DOHH2 (cell line): ENCODE measurements around the gene CEP85L.

Experiments
- H3F3A ChIP-seq: fragments of 200-600 bp; sonication (generic), shearing (Covaris generic); 2 replicates; pipeline ENCODE4 v1.6.0; 2016; ENCODE audit warnings: antibody characterized with exemption, mild to moderate bottlenecking; ENCODE audit not compliant: control insufficient read depth, insufficient read depth
- H3K27ac ChIP-seq: fragments of 200-600 bp; sonication (generic); 2 replicates; pipeline ENCODE4 v1.5.1; 2014; ENCODE audit warnings: low read depth, mild to moderate bottlenecking, low read length, moderate library complexity
- H3K27me3 ChIP-seq: fragments of 200-600 bp; sonication (generic); 2 replicates; pipeline ENCODE4 v1.6.1; 2014; ENCODE audit warnings: mild to moderate bottlenecking, low read length, mixed read lengths; ENCODE audit not compliant: control insufficient read depth
- H3K36me3 ChIP-seq: fragments of 200-600 bp; sonication (generic); 2 replicates; pipeline ENCODE4 v1.6.1; 2014; ENCODE audit warnings: mild to moderate bottlenecking, low read length, moderate library complexity, mixed read lengths; ENCODE audit not compliant: control insufficient read depth
- H3K4me1 ChIP-seq: fragments of 200-600 bp; sonication (generic); 2 replicates; pipeline ENCODE4 v1.6.1; 2014; ENCODE audit warnings: mild to moderate bottlenecking, low read length, mixed read lengths; ENCODE audit not compliant: control insufficient read depth
- H3K4me2 ChIP-seq: fragments of 200-600 bp; sonication (generic); 2 replicates; pipeline ENCODE4 v1.6.0; 2014; ENCODE audit warnings: mild to moderate bottlenecking, low read length, moderate library complexity
- H3K4me3 ChIP-seq: fragments of 200-600 bp; sonication (generic); 2 replicates; pipeline ENCODE4 v1.5.1; 2014; ENCODE audit warnings: mild to moderate bottlenecking, low read length, mixed read lengths
- H3K79me2 ChIP-seq: fragments of 200-600 bp; sonication (generic); 2 replicates; pipeline ENCODE4 v1.6.1; 2014; ENCODE audit warnings: mild to moderate bottlenecking, low read length, mixed read lengths; ENCODE audit not compliant: control insufficient read depth
- H3K9me2 ChIP-seq: fragments of 200-600 bp; sonication (generic); replicated peaks from 2 replicates; pipeline ENCODE4 v1.6.1; 2014; ENCODE audit warnings: mild to moderate bottlenecking, low read length, mixed read lengths; ENCODE audit not compliant: control insufficient read depth
- H3K9me3 ChIP-seq: fragments of 200-600 bp; sonication (generic); 2 replicates; pipeline ENCODE4 v1.6.1; 2014; ENCODE audit warnings: antibody characterized with exemption, low read length, mixed read lengths; ENCODE audit not compliant: control insufficient read depth, insufficient read depth
- H4K20me1 ChIP-seq: fragments of 200-600 bp; sonication (generic); 2 replicates; pipeline ENCODE4 v1.6.0; 2014; ENCODE audit warnings: low read depth, mild to moderate bottlenecking, antibody characterized with exemption, low read length, moderate library complexity; ENCODE audit not compliant: control insufficient read depth, insufficient read depth
- EZH2phosphoT487 ChIP-seq: fragments of 200-600 bp; sonication (generic); IDR thresholded peaks from 2 replicates; pipeline ENCODE4 v1.6.1; 2017; ENCODE audit warnings: borderline replicate concordance, mild to moderate bottlenecking, antibody characterized with exemption, low read length, moderate library complexity, mixed read lengths
- TF ChIP-seq, protein P1 (sequence below): fragments of 200-600 bp; sonication (generic); IDR thresholded peaks from one replicate; pipeline ENCODE4 v1.5.1; 2014; ENCODE audit warnings: antibody characterized with exemption, mild to moderate bottlenecking, low read depth, low read length; ENCODE audit not compliant: poor library complexity, severe bottlenecking

Gene CEP85L

DNA sequence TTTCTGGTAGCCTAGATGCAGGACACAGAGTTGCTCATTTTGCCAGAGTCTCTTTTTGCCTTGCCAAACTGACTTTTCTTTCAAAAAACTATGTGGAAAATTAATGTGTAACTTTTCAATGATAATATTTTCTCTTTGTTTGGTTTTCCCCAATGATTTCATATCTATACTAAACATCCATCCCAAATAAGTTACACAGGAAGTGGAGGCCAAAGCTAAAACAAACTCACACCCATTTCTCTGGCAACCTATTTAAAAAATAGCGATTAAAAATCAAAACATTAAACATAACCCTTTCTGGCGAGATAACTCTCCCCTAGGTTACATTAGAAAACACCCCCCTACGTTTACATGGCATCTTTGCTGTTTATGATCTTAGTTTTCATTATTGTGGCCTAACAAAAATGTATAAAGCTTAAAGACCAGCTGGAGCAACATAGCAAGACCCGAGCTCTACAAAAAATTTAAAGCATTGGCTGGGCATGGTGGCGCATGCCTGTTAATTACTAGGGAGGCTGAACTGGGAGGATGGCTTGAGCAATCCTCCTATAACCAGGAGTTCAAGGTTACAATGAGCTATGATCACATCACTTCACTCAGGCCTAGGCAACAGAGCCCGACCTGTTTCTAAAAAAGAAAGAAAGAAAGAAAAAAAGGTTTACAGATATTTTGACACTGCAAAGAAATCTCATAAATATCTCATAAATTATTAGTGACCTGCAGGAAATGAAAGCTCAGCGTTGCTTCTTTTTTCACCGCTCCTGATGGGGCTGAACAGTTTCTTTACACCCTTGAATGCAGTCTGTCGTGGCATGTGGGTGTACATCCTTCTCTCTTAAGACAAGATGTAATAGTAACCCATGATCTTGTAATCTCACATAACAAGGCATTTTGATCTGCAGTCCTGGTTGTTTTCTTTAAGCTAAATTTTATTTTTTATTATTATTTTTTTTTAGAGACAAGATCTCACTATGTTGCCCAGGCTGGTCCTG lies 32.8 kb upstream of the CEP85L start:
- Histone ChIP-seq H3K27ac (no peak overlapping the region), H3F3A (no peaks in the 10 kb centered on the region), H3K79me2 (no peaks in the 10 kb centered on the region), H4K20me1 (no peaks in the 10 kb centered on the region), H3K4me1 (peaks cover 10% of the 10 kb centered on the region; the same call in 1 of the 2 replicates), H3K9me2 (no peaks in the 10 kb centered on the region), H3K4me3 (no peak overlapping the region), H3K4me2 (no peak overlapping the region), H3K9me3 (no peaks in the 10 kb centered on the region), H3K27me3 (no peaks in the 10 kb centered on the region), H3K36me3 (no peaks in the 10 kb centered on the region)
- TF ChIP-seq, protein P1, sequence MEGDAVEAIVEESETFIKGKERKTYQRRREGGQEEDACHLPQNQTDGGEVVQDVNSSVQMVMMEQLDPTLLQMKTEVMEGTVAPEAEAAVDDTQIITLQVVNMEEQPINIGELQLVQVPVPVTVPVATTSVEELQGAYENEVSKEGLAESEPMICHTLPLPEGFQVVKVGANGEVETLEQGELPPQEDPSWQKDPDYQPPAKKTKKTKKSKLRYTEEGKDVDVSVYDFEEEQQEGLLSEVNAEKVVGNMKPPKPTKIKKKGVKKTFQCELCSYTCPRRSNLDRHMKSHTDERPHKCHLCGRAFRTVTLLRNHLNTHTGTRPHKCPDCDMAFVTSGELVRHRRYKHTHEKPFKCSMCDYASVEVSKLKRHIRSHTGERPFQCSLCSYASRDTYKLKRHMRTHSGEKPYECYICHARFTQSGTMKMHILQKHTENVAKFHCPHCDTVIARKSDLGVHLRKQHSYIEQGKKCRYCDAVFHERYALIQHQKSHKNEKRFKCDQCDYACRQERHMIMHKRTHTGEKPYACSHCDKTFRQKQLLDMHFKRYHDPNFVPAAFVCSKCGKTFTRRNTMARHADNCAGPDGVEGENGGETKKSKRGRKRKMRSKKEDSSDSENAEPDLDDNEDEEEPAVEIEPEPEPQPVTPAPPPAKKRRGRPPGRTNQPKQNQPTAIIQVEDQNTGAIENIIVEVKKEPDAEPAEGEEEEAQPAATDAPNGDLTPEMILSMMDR = no peak
- TF ChIP-seq EZH2phosphoT487 = no peak

DNA sequence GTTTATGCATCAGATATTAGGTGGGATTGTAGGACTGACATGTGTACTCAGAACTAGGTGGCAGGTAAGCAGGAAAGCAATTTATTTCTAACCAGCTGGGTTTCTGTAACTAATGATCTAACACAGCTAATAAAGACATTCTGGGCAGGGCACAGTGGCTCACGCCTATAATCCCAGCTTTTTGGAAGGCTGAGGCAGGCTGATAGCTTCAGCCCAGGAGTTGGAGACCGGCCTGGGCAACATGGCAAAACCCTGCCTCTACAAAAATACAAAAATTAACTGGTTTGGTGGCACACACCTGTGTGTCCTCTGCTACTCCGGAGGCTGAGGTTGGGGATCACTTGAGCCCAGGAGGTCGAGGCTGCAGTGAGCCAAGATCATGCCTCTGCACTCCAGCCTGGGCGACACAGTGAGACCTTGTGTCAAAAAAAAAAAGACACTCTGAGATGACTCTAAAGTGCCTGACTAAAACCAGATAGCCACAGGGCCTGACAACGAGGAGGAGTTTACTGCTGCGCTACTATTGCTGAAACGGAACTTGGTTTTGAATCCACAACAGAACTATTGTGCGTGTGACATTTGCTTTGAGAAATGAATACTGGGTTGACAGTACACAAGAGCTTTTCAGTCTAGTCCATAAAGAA lies 29.2 kb upstream of the CEP85L start:
- H4K20me1 ChIP-seq = no peaks in the 10 kb centered on the region
- H3K79me2 ChIP-seq = no peaks in the 10 kb centered on the region
- H3K4me2 ChIP-seq = no peak overlapping the region
- no peaks in the 10 kb centered on the region for H3K27me3 ChIP-seq
- TF ChIP-seq, protein P1 = no peak
- no peak for TF ChIP-seq EZH2phosphoT487
- no peak overlapping the region for H3K27ac ChIP-seq
- H3F3A ChIP-seq = no peaks in the 10 kb centered on the region
- no peaks in the 10 kb centered on the region for H3K9me2 ChIP-seq
- 0 out of 2 replicates have a peak, but pooled peaks cover 3% of the 10 kb centered on the region for H3K4me1 ChIP-seq
- no peaks in the 10 kb centered on the region for H3K9me3 ChIP-seq
- H3K4me3 ChIP-seq = no peak overlapping the region
- H3K36me3 ChIP-seq = no peaks in the 10 kb centered on the region

DNA sequence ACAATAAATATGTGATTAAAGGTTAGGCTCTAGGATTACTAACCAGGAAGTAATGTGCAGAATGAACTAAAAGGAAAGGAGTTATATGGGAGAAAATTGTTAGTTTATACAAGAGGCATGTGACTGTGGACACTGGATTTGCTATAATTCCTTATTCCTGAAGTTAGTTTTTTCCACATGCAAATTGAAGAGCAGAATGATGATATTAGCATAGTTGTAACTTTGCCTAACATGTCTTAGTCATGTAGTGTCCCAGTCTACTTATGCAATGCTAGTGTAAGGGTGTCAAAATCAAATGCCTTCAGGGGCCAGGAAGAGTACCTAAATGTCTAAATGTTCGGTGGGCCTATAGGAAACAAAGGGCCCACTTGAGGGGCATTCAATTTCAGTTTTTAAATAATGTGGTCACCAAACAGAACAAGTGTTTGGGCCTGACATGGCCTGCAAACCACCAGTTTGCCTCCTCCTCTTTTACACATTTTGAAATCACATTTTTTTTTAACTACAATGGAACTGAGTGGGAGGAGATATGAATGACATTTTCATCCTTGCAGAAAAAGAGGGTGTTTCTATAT lies 28.0 kb upstream of the CEP85L start:
- Histone ChIP-seq H3K27me3 (no peaks in the 10 kb centered on the region), H4K20me1 (no peaks in the 10 kb centered on the region), H3K36me3 (no peaks in the 10 kb centered on the region), H3K79me2 (no peaks in the 10 kb centered on the region), H3K4me2 (no peak overlapping the region), H3F3A (no peaks in the 10 kb centered on the region), H3K9me3 (no peaks in the 10 kb centered on the region), H3K27ac (no peak overlapping the region), H3K4me1 (0 out of 2 replicates have a peak, but pooled peaks cover 3% of the 10 kb centered on the region), H3K9me2 (no peaks in the 10 kb centered on the region), H3K4me3 (no peak overlapping the region)
- TF ChIP-seq, protein P1 = no peak
- no peak for TF ChIP-seq EZH2phosphoT487
